Measurements from ENCODE around the gene SPATA17.
"Not testable (repeated sequence)": the region's sequence is repeated elsewhere in the genome, so short reads cannot be mapped to it uniquely, and the experiment has no call there.

Gene SPATA17

DNA sequence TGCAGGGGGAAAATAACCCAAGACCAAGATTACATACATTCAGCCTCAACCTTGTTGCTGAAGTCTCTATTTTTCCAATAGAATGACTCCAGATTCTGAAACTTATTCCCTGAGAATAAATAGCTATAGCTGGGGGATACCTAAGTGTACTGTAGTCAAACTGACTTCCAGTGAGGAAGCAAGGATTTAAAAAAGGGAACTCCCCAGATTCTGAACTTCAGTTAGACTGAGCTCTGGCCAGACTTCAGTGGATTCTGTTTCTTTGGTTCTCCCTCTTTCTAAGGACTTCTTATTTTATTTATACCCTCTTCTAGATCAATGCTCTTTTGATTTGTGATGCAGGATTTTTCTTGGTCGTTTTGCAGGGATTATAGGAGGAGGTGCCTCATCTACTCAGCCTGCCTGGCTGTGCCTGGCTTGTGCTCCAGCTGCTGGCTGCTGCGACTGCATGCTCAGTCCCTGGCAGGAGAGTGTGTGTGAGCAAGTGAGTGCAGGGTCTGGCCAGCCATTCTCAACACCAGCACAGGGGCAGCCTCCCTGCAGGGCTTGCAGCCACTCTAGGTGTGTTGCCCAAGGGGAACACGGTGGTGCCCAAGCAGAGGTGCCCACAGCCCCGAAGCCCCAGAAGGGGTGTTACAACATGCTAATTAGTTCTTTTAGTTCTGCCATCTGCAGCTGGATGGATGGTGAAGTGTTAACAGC is 43.0 kb downstream of the SPATA17 start:
- no peak for DNase-seq (ENCODE audit: low read depth in 2 of 2)

DNA sequence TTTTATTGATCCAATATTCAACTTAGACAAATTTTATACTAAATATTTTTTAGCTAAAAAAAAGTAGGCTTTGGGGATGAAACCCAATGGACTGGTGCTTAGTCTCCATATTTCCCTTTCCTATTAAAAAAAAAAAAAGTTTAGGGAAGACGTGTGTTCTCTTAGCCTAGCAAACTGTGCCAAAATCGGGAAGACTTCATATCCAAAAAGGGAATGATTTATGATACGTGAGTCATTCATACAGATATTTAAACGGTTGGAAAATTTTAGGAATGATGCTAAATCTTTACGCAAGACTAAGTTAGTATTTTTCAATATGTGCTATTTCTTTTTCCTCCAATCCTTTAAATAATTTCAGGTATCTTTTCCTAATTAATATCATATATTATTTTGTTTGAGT is 50.7 kb downstream of the SPATA17 start:
- no peak for DNase-seq (ENCODE audit: low read depth in 2 of 2)

DNA sequence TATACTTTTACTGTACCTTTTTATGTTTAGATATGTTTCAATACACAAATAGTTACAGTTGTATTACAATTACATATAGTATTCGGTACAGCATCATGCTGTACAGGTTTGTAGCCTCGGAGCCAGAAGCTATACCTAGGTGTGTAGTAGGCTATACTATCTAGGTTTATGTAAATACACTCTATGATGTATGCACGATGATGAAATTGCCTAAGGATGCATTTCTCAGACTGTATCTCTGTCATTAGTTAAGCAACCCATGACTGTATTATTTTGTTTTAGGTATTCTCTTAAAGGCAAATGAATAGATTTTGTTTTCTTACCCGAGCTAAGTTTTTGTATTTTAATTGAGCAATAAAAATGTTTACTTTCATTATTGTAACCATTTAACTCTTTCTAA is 56.4 kb downstream of the SPATA17 start:
- DNase-seq (ENCODE audit: low read depth in 2 of 2) = no peak

DNA sequence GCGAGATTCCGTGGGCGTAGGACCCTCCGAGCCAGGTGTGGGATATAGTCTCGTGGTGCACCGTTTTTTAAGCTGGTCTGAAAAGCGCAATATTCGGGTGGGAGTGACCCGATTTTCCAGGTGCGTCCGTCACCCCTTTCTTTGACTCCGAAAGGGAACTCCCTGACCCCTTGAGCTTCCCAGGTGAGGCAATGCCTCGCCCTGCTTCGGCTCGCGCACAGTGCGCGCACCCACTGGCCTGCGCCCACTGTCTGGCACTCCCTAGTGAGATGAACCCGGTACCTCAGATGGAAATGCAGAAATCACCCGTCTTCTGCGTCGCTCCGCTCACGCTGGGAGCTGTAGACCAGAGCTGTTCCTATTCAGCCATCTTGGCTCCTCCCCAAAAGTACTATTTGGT is 65.0 kb downstream of the SPATA17 start:
- DNase-seq (ENCODE audit: low read depth in 2 of 2) = not testable (repeated sequence)

DNA sequence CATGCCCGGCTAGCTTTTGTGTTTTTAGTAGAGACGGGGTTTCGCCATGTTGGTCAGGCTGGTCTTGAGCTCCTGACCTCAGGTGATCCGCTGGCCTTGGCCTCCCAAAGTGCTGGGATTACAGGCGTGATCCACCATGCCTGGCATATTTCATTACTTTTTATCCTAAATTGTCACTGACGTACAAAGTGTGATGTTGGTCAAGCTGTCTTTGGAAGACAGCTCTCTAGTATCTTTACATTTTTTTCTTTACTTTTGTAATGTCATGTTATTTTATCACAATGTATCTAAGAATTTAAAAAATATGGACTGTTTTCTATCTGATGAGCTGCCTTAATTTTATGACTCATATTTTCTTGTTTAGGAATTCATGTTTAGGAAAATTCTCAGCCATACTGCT is 72.2 kb downstream of the SPATA17 start:
- DNase-seq (ENCODE audit: low read depth in 2 of 2) = no peak

DNA sequence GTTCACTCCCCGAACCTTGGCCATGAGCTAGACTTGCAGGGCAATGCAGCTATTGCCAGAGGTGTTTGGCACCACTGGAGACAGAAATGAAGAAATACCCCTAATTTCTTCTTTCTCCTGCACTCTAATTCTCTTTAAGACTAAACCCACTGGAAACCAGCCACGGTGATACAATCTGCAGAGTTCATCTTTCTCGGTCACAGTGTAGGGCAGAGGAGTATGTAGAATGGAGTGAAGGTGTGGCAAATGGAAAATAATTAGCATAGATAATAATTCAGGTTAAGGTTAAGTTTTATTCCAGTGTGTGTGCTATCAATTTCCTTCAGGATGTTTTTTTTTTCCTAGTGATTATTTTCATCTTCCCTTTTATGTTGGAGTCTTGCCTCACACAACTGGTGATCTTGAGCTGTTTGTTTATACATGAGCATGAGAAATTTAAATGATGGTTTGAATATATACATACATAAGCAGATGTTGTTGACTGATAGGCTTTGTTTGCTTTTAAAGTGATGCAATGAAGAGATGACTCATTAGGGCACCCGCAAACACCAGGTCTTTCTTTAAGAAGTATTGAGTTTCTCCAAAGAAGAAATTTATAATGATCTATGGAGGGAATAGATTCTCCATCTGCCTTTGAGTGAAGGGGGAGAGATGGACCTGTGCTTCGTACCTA is 81.9 kb downstream of the SPATA17 start:
- DNase-seq (ENCODE audit: low read depth in 2 of 2) = no peak

DNA sequence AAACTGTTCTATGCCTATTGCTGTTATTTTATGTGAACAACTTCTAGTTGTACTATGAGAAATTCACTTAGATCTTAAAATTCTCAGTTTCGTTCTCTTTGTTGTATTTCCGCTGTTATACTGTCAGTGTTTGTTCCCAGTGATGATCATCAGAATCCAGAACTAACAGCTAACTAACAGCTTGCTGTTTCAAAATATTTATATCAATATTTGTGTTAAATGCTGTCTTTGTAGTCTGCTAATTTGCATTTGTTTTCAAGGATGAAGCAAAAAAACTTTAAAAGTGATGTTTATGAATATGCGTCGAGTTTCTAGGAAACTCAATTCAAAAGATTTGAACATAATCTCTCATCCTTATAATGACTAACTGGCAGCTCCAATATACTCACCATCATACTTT is 84.5 kb downstream of the SPATA17 start:
- no peak for DNase-seq (ENCODE audit: low read depth in 2 of 2)

DNA sequence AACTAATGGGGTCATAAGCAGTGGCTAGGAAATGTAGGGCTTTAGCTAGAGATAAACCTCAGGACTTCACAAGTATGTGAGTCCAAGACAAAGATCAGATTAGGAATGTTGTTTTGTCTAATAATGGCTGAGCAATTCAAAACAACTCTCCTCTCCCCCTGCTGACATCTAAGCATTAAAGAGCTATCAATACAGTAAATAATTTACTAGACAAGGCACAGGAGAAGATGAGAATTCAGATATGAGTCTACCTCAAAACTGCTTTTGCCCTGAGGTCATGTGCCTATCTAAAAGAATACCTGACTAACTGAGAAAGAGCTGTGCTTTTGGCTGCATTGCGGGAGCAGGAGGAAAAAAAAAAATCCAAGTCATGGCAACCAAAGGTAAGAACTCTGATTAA is 86.8 kb downstream of the SPATA17 start:
- no peak for DNase-seq (ENCODE audit: low read depth in 2 of 2)

DNA sequence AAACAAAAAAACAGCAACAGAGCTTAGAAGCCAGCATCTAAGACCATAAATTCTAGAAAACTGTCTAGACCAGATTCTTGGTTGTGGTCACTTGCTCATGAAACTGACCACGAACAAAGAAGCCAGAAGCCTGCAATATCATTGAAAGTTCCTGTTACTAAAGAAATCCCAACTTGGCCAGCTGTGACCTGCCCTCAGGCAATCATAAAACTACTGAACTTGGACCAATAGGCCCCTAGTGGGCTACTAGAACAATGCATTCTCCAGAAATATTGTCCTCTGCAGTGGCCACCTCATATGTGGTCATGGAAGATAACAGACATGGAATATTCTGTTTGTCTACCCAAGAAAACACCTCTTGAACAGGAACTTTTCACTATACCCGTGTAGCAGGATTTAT is 87.7 kb downstream of the SPATA17 start:
- no peak for DNase-seq (ENCODE audit: low read depth in 2 of 2)

DNA sequence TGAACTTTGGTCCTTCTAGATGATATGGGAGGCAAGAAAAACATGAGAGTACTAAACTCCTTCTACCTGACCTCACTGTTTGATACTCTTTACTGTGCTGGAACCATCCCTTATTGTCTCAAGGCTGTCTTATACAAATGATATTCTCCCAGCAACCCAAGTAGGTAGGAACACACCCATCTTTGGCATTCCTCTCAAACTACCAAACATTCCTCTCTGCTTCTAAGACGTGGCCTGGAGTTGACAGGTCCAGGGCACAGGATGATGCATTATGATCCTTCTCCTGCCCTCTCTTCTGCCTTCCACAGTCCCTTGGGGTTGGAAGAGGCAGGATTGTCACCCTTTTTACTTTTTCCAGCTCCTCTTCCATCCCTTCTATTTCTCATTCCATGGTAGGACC is 90.5 kb downstream of the SPATA17 start:
- no peak for DNase-seq (ENCODE audit: low read depth in 2 of 2)

DNA sequence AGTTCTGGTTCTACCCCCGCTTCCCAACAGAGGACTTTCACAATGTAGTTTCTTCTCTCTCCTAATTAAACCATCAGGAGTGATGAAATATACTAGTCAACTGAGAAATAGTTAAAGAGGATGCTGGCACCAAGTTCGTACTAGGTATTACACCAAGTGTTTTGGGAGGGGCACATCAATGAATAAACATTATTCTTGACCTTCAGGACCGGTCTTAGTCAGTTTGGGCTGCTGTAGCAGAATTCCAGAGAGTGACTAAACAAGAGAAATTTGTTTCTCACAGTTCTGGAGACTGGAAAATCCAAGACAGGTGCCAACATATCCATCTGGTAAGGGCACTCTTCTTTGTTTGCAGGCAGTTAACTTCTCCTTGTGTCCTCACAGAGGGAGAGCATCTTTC is 103.8 kb downstream of the SPATA17 start:
- DNase-seq (ENCODE audit: low read depth in 2 of 2) = no peak

DNA sequence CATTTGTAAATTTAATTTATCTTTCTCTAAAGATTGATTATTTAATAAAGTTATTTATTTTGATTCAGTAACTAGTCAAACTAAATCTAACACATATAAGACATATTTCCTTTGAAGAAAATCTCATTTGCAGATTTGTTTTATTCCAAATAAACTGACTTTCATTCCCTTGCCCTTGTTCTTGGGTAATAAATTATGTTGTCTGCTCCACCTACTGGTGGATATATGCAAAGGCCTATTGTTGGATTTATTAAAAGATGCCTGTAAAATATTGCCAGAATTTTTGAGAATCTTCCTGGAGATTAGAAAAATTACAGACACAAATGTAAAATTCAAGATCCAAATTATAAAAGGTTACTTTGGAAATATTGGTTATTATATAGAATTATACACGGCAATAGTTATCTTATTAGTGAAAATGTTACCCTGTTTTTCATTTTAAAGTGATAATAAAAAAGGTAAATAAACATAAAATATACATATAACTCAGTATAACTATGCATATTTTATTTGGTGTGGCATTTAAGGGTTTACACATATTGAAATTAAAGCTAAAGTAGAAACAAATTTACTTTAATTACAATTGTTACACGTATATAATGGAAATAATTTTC is 116.1 kb downstream of the SPATA17 start:
- DNase-seq (ENCODE audit: low read depth in 2 of 2) = no peak

DNA sequence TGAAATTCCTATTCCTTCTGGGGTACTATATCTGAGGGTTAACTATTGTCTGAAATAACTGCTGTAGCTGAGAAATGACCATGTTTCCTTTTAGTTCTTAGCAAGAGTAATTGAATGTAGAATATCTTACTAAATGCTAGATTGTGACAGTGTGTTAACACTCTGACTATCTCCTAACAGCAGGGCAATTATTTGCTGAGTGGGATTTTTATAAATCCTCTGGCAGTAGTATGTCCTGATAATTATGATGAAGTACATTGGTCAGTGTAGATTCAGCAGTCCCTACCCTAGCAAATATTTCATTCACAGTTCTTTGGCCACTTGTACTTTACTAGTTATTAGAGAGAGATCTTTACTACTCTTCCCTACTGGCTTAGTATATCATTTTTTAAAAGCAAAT is 138.6 kb downstream of the SPATA17 start:
- DNase-seq (ENCODE audit: low read depth in 2 of 2) = no peak

DNA sequence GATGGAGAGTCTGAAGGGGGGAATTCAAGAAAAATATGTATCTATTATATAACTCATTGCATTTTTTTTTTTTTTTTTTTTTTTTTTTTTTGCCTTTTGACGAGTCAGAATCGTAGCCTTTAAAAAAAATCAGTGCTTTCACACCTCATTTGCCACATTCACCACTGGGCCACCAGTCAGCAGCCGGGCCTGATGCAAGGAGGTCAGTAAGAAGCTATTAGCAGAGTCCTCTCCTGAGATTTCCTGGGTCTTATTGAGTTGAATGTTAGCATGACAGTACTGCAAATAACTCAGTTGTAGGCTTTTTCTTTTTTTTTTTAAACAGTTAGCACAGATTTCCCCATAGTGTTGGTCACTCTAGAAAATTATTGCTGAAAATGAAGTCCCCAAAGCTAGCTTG is 139.8 kb downstream of the SPATA17 start:
- DNase-seq (ENCODE audit: low read depth in 2 of 2) = no peak

DNA sequence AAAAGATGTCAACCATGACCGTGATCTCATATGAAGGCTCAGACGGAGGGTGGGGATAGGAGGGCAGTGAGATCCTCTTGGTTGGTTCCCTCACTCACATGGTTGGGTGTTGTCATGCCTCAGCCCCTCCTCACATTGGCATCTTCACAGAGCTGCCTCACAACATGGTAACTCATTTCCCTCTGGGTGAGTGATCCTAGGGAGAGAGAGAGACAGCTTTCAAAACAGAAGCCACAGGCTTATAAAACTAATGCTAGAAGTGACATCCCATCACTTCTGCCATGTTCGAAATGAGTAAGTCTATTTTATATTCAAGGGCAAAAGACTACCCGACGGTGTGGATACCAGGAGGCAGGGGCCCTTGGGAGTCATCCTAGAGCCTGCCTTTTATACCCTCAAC is 145.5 kb downstream of the SPATA17 start:
- DNase-seq (ENCODE audit: low read depth in 2 of 2) = no peak

DNA sequence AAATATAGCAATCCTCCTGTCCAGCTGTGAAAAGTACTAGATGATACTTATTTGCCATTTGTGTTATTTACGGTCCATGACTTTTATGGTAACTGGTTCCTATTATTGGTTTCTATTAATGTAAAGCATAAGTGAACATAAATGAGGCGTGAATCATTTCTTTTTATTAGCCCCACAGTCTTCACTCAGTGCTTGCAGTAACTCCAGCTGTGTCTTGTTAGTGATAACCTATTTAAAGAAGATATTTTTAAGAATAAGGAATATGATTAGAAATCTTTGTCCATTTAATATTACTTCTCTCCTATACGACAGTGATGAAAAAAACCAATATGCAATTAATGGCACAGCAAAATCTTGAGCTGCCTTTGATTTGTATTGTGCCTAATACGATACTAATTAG is 149.9 kb downstream of the SPATA17 start:
- no peak for DNase-seq (ENCODE audit: low read depth in 2 of 2)

DNA sequence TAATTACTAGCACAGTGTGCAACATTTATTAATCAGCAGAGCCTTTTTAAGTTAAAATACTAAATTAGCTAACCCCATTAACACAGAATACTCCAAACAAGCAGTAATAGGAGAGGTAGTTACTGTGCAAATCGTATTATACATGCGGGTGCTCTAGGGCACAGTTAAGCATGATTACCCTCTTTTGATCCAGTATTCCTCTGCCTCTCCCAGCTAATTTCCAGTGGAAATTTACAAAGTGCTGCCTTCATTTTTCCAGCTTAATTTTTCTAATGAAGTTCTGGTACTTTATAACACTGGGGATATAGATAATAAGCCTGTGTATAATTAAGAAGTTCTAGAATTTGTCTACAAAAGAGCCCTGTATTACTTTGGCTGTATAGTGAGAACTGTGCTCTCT is 159.9 kb downstream of the SPATA17 start:
- DNase-seq (ENCODE audit: low read depth in 2 of 2) = no peak

DNA sequence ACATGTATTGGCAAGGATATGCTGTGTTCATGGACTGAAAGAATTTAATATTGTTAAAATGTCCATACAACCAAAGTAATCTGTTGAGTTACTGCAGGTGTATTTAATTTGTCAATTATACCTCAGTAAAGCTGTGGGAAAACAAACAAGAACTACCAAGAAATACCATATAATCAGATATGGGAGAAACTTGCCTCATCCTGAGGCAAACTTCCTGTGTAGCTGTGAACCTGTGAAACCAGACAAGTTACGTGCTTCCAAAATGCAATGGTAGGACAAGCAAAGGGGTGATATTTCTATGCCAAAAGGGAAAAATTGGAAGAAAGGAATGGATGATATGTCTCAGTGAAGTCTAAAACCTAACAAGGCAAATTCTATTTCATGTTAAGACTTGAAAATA is 174.6 kb downstream of the SPATA17 start:
- no peak for DNase-seq (ENCODE audit: low read depth in 2 of 2)

DNA sequence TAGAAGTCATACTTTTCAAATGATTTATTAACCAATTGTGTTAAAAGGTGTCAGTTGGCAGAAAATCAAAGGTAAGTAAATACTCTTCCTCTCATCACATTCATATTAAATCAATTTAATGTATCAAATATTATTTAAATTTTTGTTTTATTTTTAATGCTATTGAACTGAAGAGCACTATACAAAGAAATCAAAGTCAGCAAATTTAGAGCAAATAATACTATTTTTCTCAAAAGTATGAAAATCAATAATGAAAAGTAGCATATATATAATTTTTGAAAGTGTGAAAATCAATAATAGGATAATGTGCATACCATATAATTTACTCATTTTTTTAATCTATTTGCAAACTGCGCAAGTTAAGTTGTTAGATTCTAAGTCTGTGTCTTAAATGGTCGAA is 181.0 kb downstream of the SPATA17 start:
- DNase-seq (ENCODE audit: low read depth in 2 of 2) = no peak

DNA sequence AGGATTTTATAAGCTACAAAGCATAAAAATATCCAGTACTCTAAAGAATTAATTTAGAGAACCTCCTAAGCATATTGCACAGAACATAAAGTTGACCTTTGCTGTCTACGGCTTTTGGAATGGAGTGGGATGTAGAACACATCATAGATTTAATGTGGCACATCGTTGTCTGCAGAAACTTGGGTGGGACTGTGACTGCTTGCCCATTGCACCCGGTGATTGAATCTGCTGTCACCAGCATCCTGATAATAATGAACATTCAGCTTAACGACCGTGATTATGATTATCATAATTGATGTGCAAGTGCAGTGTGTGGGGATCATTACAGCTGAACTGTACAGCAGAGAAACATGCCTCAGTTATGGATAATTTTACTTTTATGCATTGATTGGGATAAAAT is 181.9 kb downstream of the SPATA17 start:
- DNase-seq (ENCODE audit: low read depth in 2 of 2) = no peak

DNA sequence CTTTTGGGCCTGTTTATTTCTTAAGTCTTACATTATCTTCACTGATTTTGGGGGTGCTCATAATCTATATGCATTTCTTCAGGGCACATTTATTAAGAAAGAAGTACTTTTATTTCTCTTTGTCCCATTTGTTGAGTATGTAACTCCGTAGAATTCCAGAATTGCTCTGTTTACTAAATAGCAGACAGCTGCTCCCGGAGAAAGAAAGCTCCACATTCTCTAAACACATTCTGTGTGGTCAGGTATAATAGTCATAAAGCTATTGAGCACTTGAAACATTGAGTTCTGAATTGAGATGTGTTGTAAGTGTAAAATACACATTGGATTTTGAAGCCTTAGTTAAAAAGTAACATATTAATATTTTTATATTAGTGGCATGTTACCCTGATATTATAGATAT is 206.5 kb downstream of the SPATA17 start:
- DNase-seq (ENCODE audit: low read depth in 2 of 2) = no peak

DNA sequence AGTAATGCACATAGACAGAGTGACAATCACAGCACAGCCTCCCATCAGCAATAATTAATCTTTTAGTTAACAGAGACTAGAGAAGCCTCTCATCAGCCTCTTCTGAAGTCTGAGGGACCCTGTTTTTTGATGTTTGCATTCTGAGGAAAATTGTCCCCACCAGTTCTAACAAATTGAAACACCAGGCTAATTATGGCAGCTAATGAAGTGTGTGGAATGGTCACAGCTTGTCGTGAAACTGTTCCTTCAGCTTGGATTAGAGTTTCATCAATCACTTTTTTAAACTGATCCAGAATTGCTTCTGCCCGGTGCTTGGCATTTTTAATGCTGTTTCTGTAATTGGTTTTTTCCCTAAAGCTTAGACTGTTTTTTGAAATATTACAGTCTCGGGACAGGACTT is 208.0 kb downstream of the SPATA17 start:
- DNase-seq (ENCODE audit: low read depth in 2 of 2) = no peak

DNA sequence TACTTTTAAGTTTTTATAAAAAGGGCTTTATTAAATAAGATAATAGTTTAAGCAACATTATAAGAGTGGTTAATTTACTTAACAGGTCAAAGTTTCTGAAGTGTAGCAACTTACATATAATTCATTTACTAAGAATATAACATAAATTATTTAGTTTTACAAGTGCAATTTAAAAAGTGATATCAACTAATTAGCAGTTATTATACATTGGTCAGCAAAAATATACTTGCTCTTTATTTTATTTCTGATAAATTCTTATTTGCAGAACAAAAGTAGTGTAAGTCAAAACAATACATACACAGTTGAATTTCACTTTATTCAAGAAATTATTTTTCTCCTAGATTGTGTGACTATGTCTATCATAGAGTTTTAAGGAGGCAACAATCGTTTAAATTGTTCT is 215.6 kb downstream of the SPATA17 start:
- no peak for DNase-seq (ENCODE audit: low read depth in 2 of 2)
